M059J (cell line): ENCODE results near the gene ADAT2. TPM values are rescaled to one million over a fixed set of nuclear protein-coding genes. Genes with fewer than 3 reads are reported as not detected.

Experiments
- DNase-seq: peaks from one replicate; pipeline ENCODE4 v3.0.0-alpha.2; 2012; ENCODE audit warnings: low read depth
- total RNA-seq: library from RNA; depleted of rRNA; stranded (reverse); fragments of >200 nt; shearing (Covaris generic); gene quantifications from 2 replicates; pipeline ENCODE4 v1.2.3, GENCODE V29; 2014

Gene ADAT2
- total RNA-seq, 1 experiment from 2014 or later = 6.2 TPM

GRCh38 chr6:143441680-143442545 is 8.6 kb downstream of the ADAT2 start:
- DNase-seq = peak; percentile 71

GRCh38 chr6:143441010-143441409 is 9.5 kb downstream of the ADAT2 start:
- DNase-seq = no peak

GRCh38 chr6:143432588-143432987 is 17.9 kb downstream of the ADAT2 start:
- DNase-seq = no peak

- DNase-seq = no peak
These were observed 19.3 kb downstream of the ADAT2 start for GRCh38 chr6:143431226-143431625.

- DNase-seq = no peak
These were observed 20.5 kb downstream of the ADAT2 start for GRCh38 chr6:143429970-143430369.

- peak; percentile 89 for DNase-seq
These were observed 23.2 kb downstream of the ADAT2 start for GRCh38 chr6:143427109-143427817.

- no peak for DNase-seq
These were observed 24.5 kb downstream of the ADAT2 start for GRCh38 chr6:143426026-143426425.

GRCh38 chr6:143419526-143419925 is 31.0 kb downstream of the ADAT2 start:
- DNase-seq = no peak

GRCh38 chr6:143414769-143415168 is 35.7 kb downstream of the ADAT2 start:
- no peak for DNase-seq

GRCh38 chr6:143410859-143411270 is 39.6 kb downstream of the ADAT2 start:
- peak; percentile 98 for DNase-seq

- peak; percentile 50 for DNase-seq
These were observed 41.7 kb downstream of the ADAT2 start for GRCh38 chr6:143408787-143409162.

- peak; percentile 63 for DNase-seq
These were observed 42.2 kb downstream of the ADAT2 start for GRCh38 chr6:143408151-143408786.

- DNase-seq = no peak
These were observed 43.8 kb downstream of the ADAT2 start for GRCh38 chr6:143406673-143407072.

- DNase-seq = peak; percentile 96
These were observed 44.9 kb downstream of the ADAT2 start for GRCh38 chr6:143405373-143406154.

- DNase-seq = no peak
These were observed 47.7 kb downstream of the ADAT2 start for GRCh38 chr6:143402721-143403336.

- DNase-seq = peak; percentile 75
These were observed 48.7 kb downstream of the ADAT2 start for GRCh38 chr6:143401636-143402370.

GRCh38 chr6:143401068-143401446 is 49.4 kb downstream of the ADAT2 start:
- DNase-seq = peak; percentile 40

GRCh38 chr6:143400258-143401067 is 50.0 kb downstream of the ADAT2 start:
- DNase-seq = peak; percentile 65

GRCh38 chr6:143399775-143400174 is 50.7 kb downstream of the ADAT2 start:
- DNase-seq = no peak

- no peak for DNase-seq
These were observed 51.3 kb downstream of the ADAT2 start for GRCh38 chr6:143399176-143399575.
